B cell (primary cell): Measurements from ENCODE around the gene ASTN1. TPM values are rescaled to one million over a fixed set of nuclear protein-coding genes. Genes with fewer than 3 reads are reported as not detected.

ENCODE experiments used
- ATAC-seq: fragments of 200-7000 bp; cut with Tn5 transposase; one replicate; pipeline ENCODE4 v1.10.0; 2021; ENCODE audit warnings: low read depth, mild to moderate bottlenecking, moderate number of reproducible peaks, moderate library complexity
- CTCF ChIA-PET: fragments of 350-600 bp; sonication (Branson Sonifier 250); formaldehyde crosslinking; loops from one replicate; lab custom pipeline; 2021; ENCODE audit warnings: antibody characterized with exemption, inconsistent platforms; lab: Charles Lee
- POLR2A ChIA-PET: fragments of 350-600 bp; sonication (Branson Sonifier 250); formaldehyde crosslinking; loops from one replicate; lab custom pipeline; 2021; ENCODE audit warnings: antibody characterized with exemption; lab: Charles Lee
- DNase-seq: peaks from one replicate; pipeline ENCODE4 v3.0.0; 2013
- H2AFZ ChIP-seq: 2 replicates; pipeline ENCODE4 v1.6.1; 2012; ENCODE audit warnings: mild to moderate bottlenecking, low read depth, low read length; ENCODE audit not compliant: insufficient read depth, poor library complexity, severe bottlenecking
- H3K27ac ChIP-seq, 2 donors: 1 replicate in 1 of 2; 2 replicates in 1 of 2; pipeline ENCODE4 v1.5.1; 2012 to 2013; ENCODE audit warnings: low read length in 2 of 2, mild to moderate bottlenecking in 2 of 2, moderate library complexity in 1 of 2
- H3K27me3 ChIP-seq, 4 experiments: fragments of 200-600 bp in 1 of 4; sonication (generic) in 1 of 4; replicated peaks in 1 of 4; 1 replicate in 2 of 4; 2 replicates in 2 of 4; pipeline versions ENCODE4 v1.6.1 to v1.7.0; 2013 to 2016; ENCODE audit warnings: low read length in 3 of 4, mild to moderate bottlenecking in 2 of 4, mixed read lengths in 1 of 4, moderate library complexity in 1 of 4; ENCODE audit not compliant: insufficient read depth in 4 of 4, control insufficient read depth in 3 of 4; ENCODE audit errors: control extremely low read depth in 1 of 4
- H3K36me3 ChIP-seq, 2 experiments: replicated peaks in 1 of 2; 1 replicate in 1 of 2; 2 replicates in 1 of 2; pipeline versions ENCODE4 v1.6.1 to v1.7.1; 2013; ENCODE audit warnings: low read length in 1 of 2; ENCODE audit not compliant: insufficient read depth in 2 of 2, control insufficient read depth in 1 of 2; ENCODE audit errors: control extremely low read depth in 1 of 2, extremely low read depth in 1 of 2
- H3K4me1 ChIP-seq, 2 donors: fragments of 200-600 bp in 1 of 2; sonication (generic) in 1 of 2; 1 replicate in 1 of 2; 2 replicates in 1 of 2; pipeline versions ENCODE4 v1.5.1 to v1.6.1; 2013 to 2017; ENCODE audit warnings: low read length in 2 of 2; ENCODE audit not compliant: control insufficient read depth in 2 of 2, insufficient read depth in 2 of 2
- H3K4me2 ChIP-seq: replicated peaks from 2 replicates; pipeline ENCODE3; 2012; ENCODE audit warnings: mild to moderate bottlenecking, low read depth, low read length; ENCODE audit not compliant: poor library complexity, severe bottlenecking
- H3K4me3 ChIP-seq, 5 experiments: fragments of 200-600 bp in 1 of 5; sonication (generic) in 1 of 5; 1 replicate in 3 of 5; 2 replicates in 2 of 5; pipeline versions ENCODE4 v1.5.1 to v1.7.0; 2011 to 2016; ENCODE audit warnings: low read length in 4 of 5, mild to moderate bottlenecking in 4 of 5, low read depth in 2 of 5, control low read depth in 1 of 5, moderate library complexity in 1 of 5; ENCODE audit not compliant: insufficient read depth in 1 of 5; ENCODE audit errors: control extremely low read depth in 1 of 5, extremely low read depth in 1 of 5
- H3K79me2 ChIP-seq: fragments of 200-600 bp; sonication (generic); one replicate; pipeline ENCODE4 v1.6.0; 2016; ENCODE audit warnings: low read length; ENCODE audit not compliant: control insufficient read depth, insufficient read depth
- H3K9ac ChIP-seq: fragments of 200-600 bp; sonication (generic); 2 replicates; pipeline ENCODE4 v1.6.1; 2017; ENCODE audit warnings: mild to moderate bottlenecking, low read length, moderate library complexity
- H3K9me3 ChIP-seq, 3 donors: one replicate each; pipeline versions ENCODE4 v1.6.1 to v1.7.1; 2013; ENCODE audit warnings: low read length in 2 of 3; ENCODE audit not compliant: control insufficient read depth in 2 of 3, insufficient read depth in 1 of 3; ENCODE audit errors: control extremely low read depth in 1 of 3
- H4K20me1 ChIP-seq: 2 replicates; pipeline ENCODE4 v1.6.0; 2012; ENCODE audit warnings: mild to moderate bottlenecking, low read length; ENCODE audit not compliant: insufficient read depth, control insufficient read depth, poor library complexity, severe bottlenecking
- H3K27ac Mint-ChIP-seq: one replicate; pipeline ENCODE4 v1.8.0; 2021; ENCODE audit warnings: mixed read lengths
- H3K27me3 Mint-ChIP-seq: one replicate; pipeline ENCODE4 v1.8.0; 2021; ENCODE audit warnings: mixed read lengths
- H3K4me1 Mint-ChIP-seq: one replicate; pipeline ENCODE4 v1.8.0; 2021; ENCODE audit warnings: mixed read lengths
- H3K4me3 Mint-ChIP-seq: one replicate; pipeline ENCODE4 v1.8.0; 2021; ENCODE audit warnings: mixed read lengths
- H3K9me3 Mint-ChIP-seq: one replicate; pipeline ENCODE4 v1.8.0; 2022; ENCODE audit warnings: mixed read lengths; ENCODE audit not compliant: insufficient read depth
- CTCF ChIP-seq: fragments of 200-600 bp; IDR thresholded peaks from one replicate; pipeline ENCODE4 v1.8.0; 2022; ENCODE audit warnings: antibody characterized with exemption, mild to moderate bottlenecking
- EZH2 ChIP-seq: IDR thresholded peaks from 2 replicates; pipeline ENCODE4 v1.6.1; 2012; ENCODE audit warnings: borderline replicate concordance, low read depth, mild to moderate bottlenecking, moderate library complexity, low read length; ENCODE audit not compliant: insufficient read depth, poor library complexity, severe bottlenecking
- WGBS: methylation state at CpG from one replicate; pipeline ENCODE4 v1.1.5; 2013; ENCODE audit warnings: missing lambda C conversion rate; ENCODE audit not compliant: insufficient coverage; 5-methylcytosine and 5-hydroxymethylcytosine counted together
- intact Hi-C: fragments of 100-400 bp; cut with micrococcal nuclease; formaldehyde crosslinking; loops from one replicate; pipeline ENCODE4 v1.10.0; 2022
- polyA plus RNA-seq: library from polyadenylated mRNA; depleted of rRNA; stranded (reverse); fragments of >200 nt; gene quantifications from 2 replicates; pipeline ENCODE4 v1.2.3, GENCODE V29; 2012
- total RNA-seq, 2 donors: library from RNA; stranded (reverse); fragments of 120-200 nt in 1 of 2; gene quantifications; 1 replicate in 1 of 2; 2 replicates in 1 of 2; pipeline versions ENCODE4 v1.2.3 to v1.2.4, GENCODE V29; 2013 to 2022

Gene ASTN1
- total and polyA plus RNA-seq, 2 donors (not counting 1 experiment from before 2014, with no cell fraction given), result not detected

- no peak for TF ChIP-seq CTCF
- no peak for TF ChIP-seq EZH2
- POLR2A ChIA-PET, result no interaction called here
- H3K4me3 Mint-ChIP-seq, result no peak overlapping the region
Measured at GRCh38 chr1:177145106-177146070, 19.1 kb downstream of the ASTN1 start.

GRCh38 chr1:177142791-177143271 is 21.7 kb downstream of the ASTN1 start:
- ChIA-PET POLR2A (no interaction called here), CTCF (no interaction called here)
- TF ChIP-seq EZH2 (no peak), CTCF (no peak)
- no peaks in the 10 kb centered on the region for H3K9me3 ChIP-seq
- no peak for DNase-seq
- H3K4me1 ChIP-seq, result peaks cover 0 to 7% of the 10 kb centered on the region in 2 donors
- H4K20me1 ChIP-seq, result no peaks in the 10 kb centered on the region
- no peak overlapping the region for H3K4me2 ChIP-seq
- H3K4me3 ChIP-seq, result no peak overlapping the region
- no peak overlapping the region for H3K27ac ChIP-seq
- Mint-ChIP-seq H3K27ac (no peak overlapping the region), H3K4me3 (no peak overlapping the region), H3K9me3 (no peaks in the 10 kb centered on the region), H3K27me3 (peaks cover 8% of the 10 kb centered on the region), H3K4me1 (peaks cover 9% of the 10 kb centered on the region)
- no peak for ATAC-seq
- H2AFZ ChIP-seq, result no peak overlapping the region
- H3K27me3 ChIP-seq, result no peaks in the 10 kb centered on the region
- H3K36me3 ChIP-seq, result no peaks in the 10 kb centered on the region
- H3K9ac ChIP-seq, result no peak overlapping the region
- no CpG with 5 or more reads among the region's 4 CpGs for WGBS
- H3K79me2 ChIP-seq, result no peaks in the 10 kb centered on the region
- intact Hi-C loops, result no loop called here

More at GRCh38 chr1:177145106-177146070, 19.1 kb downstream of the ASTN1 start:
- Mint-ChIP-seq H3K27me3 (peaks cover 8% of the 10 kb centered on the region), H3K9me3 (no peaks in the 10 kb centered on the region), H3K4me1 (peaks cover 2% of the 10 kb centered on the region), H3K27ac (no peak overlapping the region)
- H3K4me2 ChIP-seq, result no peak overlapping the region
- intact Hi-C loops, result no loop called here
- H3K9ac ChIP-seq, result no peak overlapping the region
- no peaks in the 10 kb centered on the region for H4K20me1 ChIP-seq
- WGBS, result no CpG with 5 or more reads among the region's 3 CpGs
- ATAC-seq (no peak), DNase-seq (no peak)
- H3K4me1 ChIP-seq, result no peaks in the 10 kb centered on the region
- no peak overlapping the region for H2AFZ ChIP-seq
- H3K27ac ChIP-seq, result no peak overlapping the region
- no peaks in the 10 kb centered on the region for H3K27me3 ChIP-seq
- no peak overlapping the region for H3K4me3 ChIP-seq
- no peaks in the 10 kb centered on the region for H3K9me3 ChIP-seq
- CTCF ChIA-PET, result no interaction called here
- no peaks in the 10 kb centered on the region for H3K36me3 ChIP-seq
- H3K79me2 ChIP-seq, result no peaks in the 10 kb centered on the region
